Measurements from ENCODE around the gene LHFPL4.

DNA sequence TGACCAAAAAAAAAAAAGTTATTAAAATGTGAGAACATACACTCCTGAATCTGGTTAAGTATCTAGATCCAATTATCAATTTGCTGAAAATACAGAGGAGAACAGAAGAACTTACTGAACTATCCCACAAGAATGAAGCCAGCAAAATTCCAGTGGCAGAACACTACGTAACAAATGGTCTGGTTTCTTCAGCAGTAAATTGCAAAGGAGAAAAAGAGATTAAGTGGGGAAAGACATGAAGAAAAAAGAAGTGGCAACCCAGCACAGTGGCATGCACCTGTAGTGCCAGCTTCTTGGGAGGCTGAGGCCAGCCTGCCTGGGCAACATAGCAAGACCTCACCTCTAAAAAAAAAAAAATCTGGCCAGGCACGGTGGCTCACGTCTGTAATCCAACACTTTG is 62.1 kb downstream of the LHFPL4 start:
- TF ChIP-seq EZH2 (IDR thresholded peaks at IDR 0.05; ENCODE audit: low read depth): no peak
- TF ChIP-seq, protein P1, sequence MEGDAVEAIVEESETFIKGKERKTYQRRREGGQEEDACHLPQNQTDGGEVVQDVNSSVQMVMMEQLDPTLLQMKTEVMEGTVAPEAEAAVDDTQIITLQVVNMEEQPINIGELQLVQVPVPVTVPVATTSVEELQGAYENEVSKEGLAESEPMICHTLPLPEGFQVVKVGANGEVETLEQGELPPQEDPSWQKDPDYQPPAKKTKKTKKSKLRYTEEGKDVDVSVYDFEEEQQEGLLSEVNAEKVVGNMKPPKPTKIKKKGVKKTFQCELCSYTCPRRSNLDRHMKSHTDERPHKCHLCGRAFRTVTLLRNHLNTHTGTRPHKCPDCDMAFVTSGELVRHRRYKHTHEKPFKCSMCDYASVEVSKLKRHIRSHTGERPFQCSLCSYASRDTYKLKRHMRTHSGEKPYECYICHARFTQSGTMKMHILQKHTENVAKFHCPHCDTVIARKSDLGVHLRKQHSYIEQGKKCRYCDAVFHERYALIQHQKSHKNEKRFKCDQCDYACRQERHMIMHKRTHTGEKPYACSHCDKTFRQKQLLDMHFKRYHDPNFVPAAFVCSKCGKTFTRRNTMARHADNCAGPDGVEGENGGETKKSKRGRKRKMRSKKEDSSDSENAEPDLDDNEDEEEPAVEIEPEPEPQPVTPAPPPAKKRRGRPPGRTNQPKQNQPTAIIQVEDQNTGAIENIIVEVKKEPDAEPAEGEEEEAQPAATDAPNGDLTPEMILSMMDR (conservative IDR thresholded peaks at IDR 0.05): no peak

All from PC-9 (cell line).